Neural progenitor cell (in vitro differentiated cells): Measurements from ENCODE around the gene NF2. TPM values are rescaled to one million over a fixed set of nuclear protein-coding genes. Genes with fewer than 3 reads are reported as not detected.
A peak's percentile ranks its signal among the peaks of the same experiment; 100 is the strongest.

Experiments used
- DNase-seq: peaks from one replicate; pipeline ENCODE4 v3.0.0-alpha.2; 2016; ENCODE audit warnings: low spot score
- H2AFZ ChIP-seq: fragments of 200-600 bp; sonication (generic); replicated peaks from 2 replicates; pipeline ENCODE4 v1.6.1; 2016; ENCODE audit warnings: antibody characterized with exemption
- H3F3A ChIP-seq: fragments of 200-600 bp; sonication (generic); 2 replicates; pipeline ENCODE4 v1.6.1; 2016; ENCODE audit warnings: antibody characterized with exemption, low read depth
- H3K27ac ChIP-seq: fragments of 200-600 bp; sonication (generic); 2 replicates; pipeline ENCODE4 v1.5.1; 2016; ENCODE audit warnings: mild to moderate bottlenecking
- H3K27me3 ChIP-seq: fragments of 200-600 bp; sonication (generic); 2 replicates; pipeline ENCODE4 v1.6.1; 2016; ENCODE audit warnings: mild to moderate bottlenecking, moderate library complexity
- H3K36me3 ChIP-seq: fragments of 200-600 bp; sonication (generic); 2 replicates; pipeline ENCODE4 v1.5.1; 2016
- H3K4me1 ChIP-seq: fragments of 200-600 bp; sonication (generic); 2 replicates; pipeline ENCODE4 v1.6.1; 2016; ENCODE audit warnings: mixed run types
- H3K4me2 ChIP-seq: fragments of 200-600 bp; sonication (generic); 2 replicates; pipeline ENCODE4 v1.6.1; 2016
- H3K4me3 ChIP-seq: fragments of 200-600 bp; sonication (generic); 2 replicates; pipeline ENCODE4 v1.5.1; 2016
- H3K79me2 ChIP-seq: fragments of 200-600 bp; sonication (generic); 2 replicates; pipeline ENCODE4 v1.6.1; 2016; ENCODE audit warnings: low read depth
- H3K9ac ChIP-seq: fragments of 200-600 bp; sonication (generic); 2 replicates; pipeline ENCODE4 v1.6.1; 2016
- H3K9me3 ChIP-seq: fragments of 200-600 bp; sonication (generic); 2 replicates; pipeline ENCODE4 v1.5.1; 2016; ENCODE audit warnings: low read depth
- H4K20me1 ChIP-seq: fragments of 200-600 bp; sonication (generic); 2 replicates; pipeline ENCODE4 v1.6.1; 2016; ENCODE audit warnings: low read depth
- H3K27ac Mint-ChIP-seq: 3 replicates; pipeline ENCODE4 v1.8.0; 2021; ENCODE audit warnings: mixed read lengths
- H3K27me3 Mint-ChIP-seq: 2 replicates; pipeline ENCODE4 v1.8.0; 2022; ENCODE audit warnings: low read depth, mild to moderate bottlenecking, inconsistent platforms, moderate library complexity, mixed read lengths; ENCODE audit not compliant: insufficient read depth
- H3K36me3 Mint-ChIP-seq: 3 replicates; pipeline ENCODE4 v1.8.0; 2021; ENCODE audit warnings: mixed read lengths
- H3K4me1 Mint-ChIP-seq: 3 replicates; pipeline ENCODE4 v1.8.0; 2021; ENCODE audit warnings: mixed read lengths
- H3K4me3 Mint-ChIP-seq: 3 replicates; pipeline ENCODE4 v1.8.0; 2021; ENCODE audit warnings: mild to moderate bottlenecking, moderate library complexity, mixed read lengths
- H3K9me3 Mint-ChIP-seq: 3 replicates; pipeline ENCODE4 v1.8.0; 2020; ENCODE audit warnings: mixed read lengths
- EZH2 ChIP-seq: fragments of 200-600 bp; sonication (generic); IDR thresholded peaks from 2 replicates; pipeline ENCODE4 v1.6.1; 2017; ENCODE audit warnings: antibody characterized with exemption, mild to moderate bottlenecking, moderate library complexity
- EZH2phosphoT487 ChIP-seq: fragments of 200-600 bp; sonication (generic); IDR thresholded peaks from 2 replicates; pipeline ENCODE4 v1.6.1; 2017; ENCODE audit warnings: antibody characterized with exemption
- total RNA-seq: library from RNA; depleted of rRNA; stranded (reverse); fragments of >200 nt; gene quantifications from 2 replicates; pipeline ENCODE4 v1.2.3, GENCODE V29; 2015; ENCODE audit warnings: low replicate concordance
- TF ChIP-seq, protein P1 (sequence below): fragments of 200-600 bp; sonication (generic); IDR thresholded peaks from 2 replicates; pipeline ENCODE4 v1.5.1; 2017; ENCODE audit warnings: antibody characterized with exemption, mild to moderate bottlenecking

NF2 gene
- total RNA-seq: 18.7 and 28.1 TPM in 2 replicates

DNA sequence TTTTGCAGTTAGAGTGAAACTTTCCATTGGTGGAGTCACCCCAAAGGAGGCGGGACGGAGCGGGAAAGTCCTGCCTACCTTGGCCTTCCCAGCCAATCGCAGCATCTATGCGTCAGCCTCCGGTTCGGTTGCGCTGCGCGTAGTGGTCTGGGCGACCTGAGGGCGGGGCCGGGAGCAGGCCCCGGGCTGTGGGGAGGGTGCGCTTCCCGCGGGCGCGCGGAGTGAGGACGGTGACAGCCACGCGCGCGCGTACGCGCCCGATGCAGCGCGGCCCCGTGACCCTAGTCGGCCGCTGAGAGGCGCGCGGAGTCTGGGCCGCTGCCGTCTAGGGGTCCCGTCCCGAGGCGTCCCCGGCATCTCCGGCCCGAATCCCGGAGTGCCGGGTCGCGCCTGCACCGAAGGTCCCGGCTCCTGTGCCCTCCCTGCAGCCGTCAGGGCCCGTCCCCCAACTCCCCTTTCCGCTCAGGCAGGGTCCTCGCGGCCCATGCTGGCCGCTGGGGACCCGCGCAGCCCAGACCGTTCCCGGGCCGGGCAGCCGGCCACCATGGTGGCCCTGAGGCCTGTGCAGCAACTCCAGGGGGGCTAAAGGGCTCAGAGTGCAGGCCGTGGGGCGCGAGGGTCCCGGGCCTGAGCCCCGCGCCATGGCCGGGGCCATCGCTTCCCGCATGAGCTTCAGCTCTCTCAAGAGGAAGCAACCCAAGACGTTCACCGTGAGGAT lies at the start of gene NF2:
TSS of gene NF2 (plus strand) at position 276 of the 718 bp plus-strand sequence. CDS start at position 642, 366 bp downstream.
- Mint-ChIP-seq H3K36me3 (peaks cover 10% of the 10 kb centered on the region), H3K9me3 (no peaks in the 10 kb centered on the region), H3K4me1 (peaks cover 12% of the 10 kb centered on the region), H3K27ac (peak within 1 kb of the TSS; percentile 95), H3K27me3 (peaks cover 7% of the 10 kb centered on the region), H3K4me3 (peak within 1 kb of the TSS; percentile 91)
- peak; percentile 100 for DNase-seq
- peaks cover 5% of the 10 kb centered on the region for H3K4me1 ChIP-seq
- TF ChIP-seq, protein P1, sequence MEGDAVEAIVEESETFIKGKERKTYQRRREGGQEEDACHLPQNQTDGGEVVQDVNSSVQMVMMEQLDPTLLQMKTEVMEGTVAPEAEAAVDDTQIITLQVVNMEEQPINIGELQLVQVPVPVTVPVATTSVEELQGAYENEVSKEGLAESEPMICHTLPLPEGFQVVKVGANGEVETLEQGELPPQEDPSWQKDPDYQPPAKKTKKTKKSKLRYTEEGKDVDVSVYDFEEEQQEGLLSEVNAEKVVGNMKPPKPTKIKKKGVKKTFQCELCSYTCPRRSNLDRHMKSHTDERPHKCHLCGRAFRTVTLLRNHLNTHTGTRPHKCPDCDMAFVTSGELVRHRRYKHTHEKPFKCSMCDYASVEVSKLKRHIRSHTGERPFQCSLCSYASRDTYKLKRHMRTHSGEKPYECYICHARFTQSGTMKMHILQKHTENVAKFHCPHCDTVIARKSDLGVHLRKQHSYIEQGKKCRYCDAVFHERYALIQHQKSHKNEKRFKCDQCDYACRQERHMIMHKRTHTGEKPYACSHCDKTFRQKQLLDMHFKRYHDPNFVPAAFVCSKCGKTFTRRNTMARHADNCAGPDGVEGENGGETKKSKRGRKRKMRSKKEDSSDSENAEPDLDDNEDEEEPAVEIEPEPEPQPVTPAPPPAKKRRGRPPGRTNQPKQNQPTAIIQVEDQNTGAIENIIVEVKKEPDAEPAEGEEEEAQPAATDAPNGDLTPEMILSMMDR: peak; percentile 21
- no peak for TF ChIP-seq EZH2phosphoT487
- no peak within 1 kb of the TSS for H3K27ac ChIP-seq
- H3K9ac ChIP-seq: peak within 1 kb of the TSS; percentile 51
- peak within 1 kb of the TSS; percentile 91 for H3K4me2 ChIP-seq
- H3K4me3 ChIP-seq: peak within 1 kb of the TSS; percentile 84
- peaks cover 11% of the 10 kb centered on the region for H3F3A ChIP-seq
- H2AFZ ChIP-seq: peak within 1 kb of the TSS; percentile 96
- peaks cover 4% of the 10 kb centered on the region for H4K20me1 ChIP-seq
- no peaks in the 10 kb centered on the region for H3K36me3 ChIP-seq
- no peaks in the 10 kb centered on the region for H3K9me3 ChIP-seq
- peaks cover 32% of the 10 kb centered on the region for H3K79me2 ChIP-seq
- no peaks in the 10 kb centered on the region for H3K27me3 ChIP-seq

DNA sequence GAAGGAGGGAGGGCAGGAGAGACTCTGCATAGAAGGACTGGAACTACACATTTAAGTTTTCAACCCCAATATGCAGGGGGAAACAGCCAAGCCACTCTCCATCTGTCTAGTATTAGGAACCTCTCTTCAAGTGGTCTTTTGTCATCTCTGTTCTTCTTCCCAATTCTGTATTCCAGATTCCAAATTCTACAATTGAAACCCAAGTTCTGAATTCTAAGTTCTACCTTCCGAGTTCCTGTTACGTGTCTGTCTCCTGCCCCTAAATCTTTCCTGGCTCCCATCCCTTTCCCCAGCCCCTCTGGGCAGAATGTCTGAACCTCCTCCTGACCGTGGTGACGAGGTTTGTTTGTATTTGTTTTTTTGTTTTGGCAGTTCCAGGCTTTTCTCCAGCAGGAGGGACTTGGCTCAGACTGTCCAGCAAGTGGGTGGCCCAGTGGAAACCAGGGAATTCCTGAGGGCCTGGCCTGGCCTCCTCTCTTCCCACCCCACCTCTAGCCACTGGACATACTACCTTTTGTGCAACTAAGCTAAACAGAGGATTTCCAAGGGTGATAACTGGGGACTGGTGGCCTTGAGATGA lies 48.3 kb upstream of the NF2 start:
- Mint-ChIP-seq H3K4me1 (peaks cover 12% of the 10 kb centered on the region), H3K27ac (no peak overlapping the region), H3K36me3 (peaks cover 32% of the 10 kb centered on the region), H3K27me3 (no peaks in the 10 kb centered on the region), H3K9me3 (peaks cover 3% of the 10 kb centered on the region), H3K4me3 (peak overlapping the region; percentile 5)
- H3K9ac ChIP-seq: no peak overlapping the region
- no peaks in the 10 kb centered on the region for H3K9me3 ChIP-seq
- peaks cover 26% of the 10 kb centered on the region for H3K79me2 ChIP-seq
- peaks cover 18% of the 10 kb centered on the region for H3F3A ChIP-seq
- no peak overlapping the region for H2AFZ ChIP-seq
- TF ChIP-seq, protein P1: no peak
- TF ChIP-seq EZH2phosphoT487: no peak
- TF ChIP-seq EZH2: no peak
- peaks cover 5% of the 10 kb centered on the region for H3K36me3 ChIP-seq
- H3K27me3 ChIP-seq: no peaks in the 10 kb centered on the region
- H3K4me3 ChIP-seq: no peak overlapping the region
- no peaks in the 10 kb centered on the region for H4K20me1 ChIP-seq
- H3K4me1 ChIP-seq: no peaks in the 10 kb centered on the region
- H3K27ac ChIP-seq: no peak overlapping the region
- H3K4me2 ChIP-seq: no peak overlapping the region
- DNase-seq: no peak

DNA sequence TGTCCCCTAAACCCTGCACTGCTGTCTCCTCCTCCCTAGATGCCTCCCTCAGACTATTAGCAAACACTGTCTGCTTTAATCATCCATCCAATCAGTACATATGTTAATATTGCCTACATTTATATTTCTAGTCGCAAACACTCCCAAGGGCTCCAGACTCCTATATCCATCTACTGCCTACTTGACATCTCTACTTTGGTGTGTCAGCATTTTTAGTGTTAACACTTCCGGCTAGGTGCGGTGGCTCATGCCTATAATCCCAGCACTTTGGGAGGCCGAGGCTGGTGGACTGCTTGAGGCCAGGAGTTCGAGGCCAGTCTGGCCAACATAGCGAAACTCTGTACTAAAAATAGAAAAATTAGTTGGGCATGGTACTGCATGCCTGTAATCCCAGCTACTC lies 44.4 kb upstream of the NF2 start:
- no peak overlapping the region for H3K27ac ChIP-seq
- H3K27me3 ChIP-seq: no peaks in the 10 kb centered on the region
- Mint-ChIP-seq H3K36me3 (peaks cover 37% of the 10 kb centered on the region), H3K4me3 (no peak overlapping the region), H3K9me3 (no peaks in the 10 kb centered on the region), H3K27ac (peak overlapping the region; percentile 39), H3K4me1 (peaks cover 3% of the 10 kb centered on the region), H3K27me3 (no peaks in the 10 kb centered on the region)
- H3K4me3 ChIP-seq: no peak overlapping the region
- no peaks in the 10 kb centered on the region for H3K9me3 ChIP-seq
- H3K36me3 ChIP-seq: peaks cover 10% of the 10 kb centered on the region
- H3K79me2 ChIP-seq: no peaks in the 10 kb centered on the region
- no peak overlapping the region for H2AFZ ChIP-seq
- no peak for TF ChIP-seq EZH2
- no peak overlapping the region for H3K4me2 ChIP-seq
- H4K20me1 ChIP-seq: no peaks in the 10 kb centered on the region
- DNase-seq: no peak
- H3K9ac ChIP-seq: no peak overlapping the region
- H3F3A ChIP-seq: peaks cover 18% of the 10 kb centered on the region
- H3K4me1 ChIP-seq: no peaks in the 10 kb centered on the region

DNA sequence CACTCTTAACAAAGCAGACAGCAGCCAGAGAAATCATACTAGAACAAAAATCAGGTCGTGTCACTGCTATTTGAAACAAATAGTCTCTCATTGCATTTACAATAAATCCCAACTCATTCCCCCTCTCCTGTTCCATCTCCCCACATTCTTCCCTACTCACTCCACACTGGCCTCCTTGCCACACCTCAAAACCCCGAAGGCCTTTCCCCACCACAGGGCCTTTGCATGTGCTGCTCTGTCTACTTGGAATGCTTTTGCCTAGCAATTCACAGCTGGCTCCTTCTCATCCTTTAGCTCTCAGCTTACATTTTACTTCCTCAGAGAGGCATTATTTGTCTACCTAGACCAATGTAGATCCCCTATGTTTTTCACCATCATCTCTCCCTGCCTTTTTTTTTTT lies 43.6 kb upstream of the NF2 start:
- DNase-seq: no peak
- Histone ChIP-seq H3K9me3 (no peaks in the 10 kb centered on the region), H3K4me1 (no peaks in the 10 kb centered on the region), H2AFZ (no peak overlapping the region), H3K27ac (no peak overlapping the region), H3K27me3 (no peaks in the 10 kb centered on the region), H3K36me3 (peaks cover 10% of the 10 kb centered on the region), H3K79me2 (no peaks in the 10 kb centered on the region), H3K9ac (no peak overlapping the region), H4K20me1 (no peaks in the 10 kb centered on the region), H3K4me2 (no peak overlapping the region), H3F3A (peaks cover 16% of the 10 kb centered on the region), H3K4me3 (no peak overlapping the region)
- TF ChIP-seq EZH2 (no peak), EZH2phosphoT487 (no peak)
- TF ChIP-seq, protein P1: no peak
- H3K9me3 Mint-ChIP-seq: no peaks in the 10 kb centered on the region
- no peak overlapping the region for H3K27ac Mint-ChIP-seq
- peaks cover 3% of the 10 kb centered on the region for H3K4me1 Mint-ChIP-seq
- no peak overlapping the region for H3K4me3 Mint-ChIP-seq
- peaks cover 39% of the 10 kb centered on the region for H3K36me3 Mint-ChIP-seq
- no peaks in the 10 kb centered on the region for H3K27me3 Mint-ChIP-seq
